ENCODE measurements around the gene DMXL1.

DMXL1 gene

DNA sequence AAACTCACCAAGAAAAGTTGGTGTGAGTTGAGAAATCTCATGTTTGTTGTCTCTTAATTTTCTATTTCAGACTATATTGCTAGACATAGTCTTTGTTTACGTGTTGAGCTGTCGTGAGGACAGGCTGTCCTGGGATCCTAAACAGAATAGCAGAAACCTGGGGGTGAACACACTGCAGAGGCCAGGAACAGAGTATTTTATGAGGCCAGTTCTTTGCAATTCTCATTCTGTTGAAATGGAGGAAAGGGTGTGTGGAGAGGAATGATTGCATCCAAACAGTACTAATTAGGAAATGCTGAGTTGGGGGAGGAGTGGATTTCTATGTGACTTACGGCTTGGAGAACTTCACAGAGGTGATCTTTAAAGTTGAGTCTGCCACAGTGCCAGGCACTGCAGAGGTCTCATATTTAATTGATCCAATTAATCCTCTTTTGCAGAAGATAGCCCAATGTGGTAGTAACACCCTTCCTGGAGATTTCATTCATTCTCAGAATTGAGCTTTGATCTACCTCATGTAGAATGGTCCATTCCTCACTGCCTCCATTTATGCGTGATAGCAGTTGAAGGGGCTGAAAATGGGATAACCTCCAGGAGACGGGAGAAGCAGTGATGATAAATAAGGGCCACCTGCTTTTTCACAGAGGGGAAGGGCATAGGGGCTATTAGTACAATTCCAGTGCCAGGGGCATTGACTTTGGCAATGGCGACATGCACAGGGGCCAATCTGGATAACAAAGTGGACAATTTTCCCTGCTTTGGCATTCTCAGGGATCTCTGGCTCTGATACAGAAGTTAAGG is 200.3 kb downstream of the DMXL1 start:
- DNase-seq: no peak

DNA sequence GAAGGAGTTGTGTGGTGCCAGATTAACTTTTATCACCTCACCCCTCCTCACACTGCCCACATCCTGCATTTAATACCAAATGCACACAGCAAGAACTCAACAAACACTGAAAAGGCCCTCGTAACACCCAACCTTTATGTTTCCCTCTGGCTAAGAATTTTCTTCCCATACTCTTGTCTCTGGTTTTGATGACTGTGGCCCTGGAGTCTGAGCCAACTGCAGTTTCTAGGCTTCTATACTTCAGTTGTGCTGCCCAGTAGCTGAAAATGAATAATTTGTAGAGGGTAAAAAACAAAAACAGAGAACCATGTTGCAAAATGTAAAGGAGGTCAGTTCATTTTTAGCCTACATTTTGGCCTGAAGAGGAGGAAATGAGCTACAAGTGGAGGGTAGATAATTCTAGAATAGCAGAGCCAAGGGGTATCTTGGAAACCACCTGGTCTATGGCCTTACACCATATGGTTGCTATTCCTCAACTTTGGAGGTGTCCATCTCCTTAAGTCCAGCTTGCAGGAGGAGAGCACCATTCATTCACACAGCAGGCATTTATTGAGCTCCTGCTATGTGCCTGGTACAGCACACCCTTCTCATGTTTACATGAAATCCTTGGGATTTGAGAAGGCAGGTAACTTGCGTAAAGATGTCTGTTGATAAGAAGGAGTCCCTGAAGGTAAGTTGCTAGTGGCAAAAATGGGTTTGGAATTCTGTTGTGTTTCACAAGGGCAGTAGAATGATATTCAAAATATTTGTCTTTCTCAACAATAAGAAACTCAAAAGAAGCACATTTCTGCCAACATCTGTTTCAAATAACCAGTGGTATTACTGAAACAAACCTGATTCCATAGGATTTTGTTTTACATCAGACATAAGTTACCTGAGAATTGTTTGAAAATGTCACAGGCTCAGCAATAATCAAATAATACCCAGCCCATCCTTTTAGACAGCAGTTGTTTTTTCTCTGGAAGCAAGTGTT is 201.2 kb downstream of the DMXL1 start:
- no peak for DNase-seq

DNA sequence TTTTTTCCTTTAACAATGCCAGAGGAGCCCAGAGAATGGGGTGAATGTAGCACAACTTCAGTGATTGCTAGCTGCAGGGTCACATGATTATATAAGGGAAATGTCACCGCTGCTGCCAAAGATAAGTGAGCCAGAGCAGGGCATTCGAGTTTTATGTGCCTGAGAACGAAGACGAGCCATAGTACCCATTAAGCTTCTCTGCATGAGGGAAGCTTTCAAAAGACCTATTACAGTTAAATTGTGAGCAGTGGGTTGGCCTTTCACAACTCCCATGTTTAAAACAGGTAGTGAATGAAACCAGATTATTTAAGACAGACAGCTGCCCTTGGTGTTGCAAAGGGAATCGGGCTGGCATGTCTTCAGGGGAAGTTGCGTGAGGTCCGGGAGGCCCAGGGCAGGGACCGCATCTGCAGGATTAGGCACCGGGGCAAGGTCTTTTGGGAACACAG is 202.5 kb downstream of the DMXL1 start:
- no peak for DNase-seq

DNA sequence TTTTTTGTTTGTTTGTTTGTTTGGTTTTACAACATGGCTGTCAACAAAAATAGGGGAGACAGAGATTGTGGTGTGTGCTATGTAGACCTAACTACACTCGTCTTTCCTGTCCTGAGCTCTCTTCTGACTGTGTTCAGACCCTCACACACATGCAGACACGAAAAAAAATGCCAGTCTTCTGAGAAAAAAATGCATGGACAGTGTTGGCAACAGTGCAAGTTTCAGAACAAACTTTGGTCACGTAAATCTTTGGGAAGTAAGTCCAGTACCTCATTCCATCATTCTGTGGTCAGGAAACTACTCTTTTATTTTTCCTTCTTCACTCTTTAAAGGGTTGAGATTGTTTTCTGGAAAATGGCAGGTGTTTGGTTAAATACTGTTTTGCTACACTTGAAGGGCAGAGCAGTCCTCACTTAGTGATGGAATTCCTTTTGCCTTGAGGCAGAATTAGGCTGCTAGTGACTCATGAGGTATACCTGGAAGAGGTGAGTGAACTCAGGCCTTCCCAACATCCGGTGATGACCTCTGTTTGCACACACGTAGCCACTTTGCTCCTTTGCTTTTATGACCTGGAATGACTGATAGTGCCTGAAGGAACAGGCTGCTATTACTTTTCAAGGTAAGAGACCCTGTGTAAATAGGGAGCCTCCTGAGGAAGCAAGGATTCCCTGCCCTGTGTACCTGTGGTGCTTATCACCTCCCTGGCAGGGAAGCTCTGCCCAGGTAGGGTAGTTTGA is 203.3 kb downstream of the DMXL1 start:
- DNase-seq: no peak

DNA sequence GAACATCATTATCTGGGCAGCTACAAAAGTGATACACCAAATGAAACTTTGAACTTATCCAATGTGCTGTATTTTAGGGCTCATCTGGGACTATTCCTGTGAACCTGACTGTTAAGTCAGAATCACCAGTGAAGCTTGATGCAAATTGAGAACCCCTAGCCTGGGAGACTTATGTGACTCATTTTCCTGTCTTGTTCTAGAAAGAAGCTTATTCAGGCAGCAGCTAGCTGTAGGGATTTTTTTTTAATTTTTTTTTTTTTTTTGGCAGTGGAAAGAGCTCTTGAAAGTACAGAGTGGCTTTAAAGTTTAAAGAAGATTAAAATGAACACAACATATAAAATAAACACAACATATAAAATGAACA is 203.9 kb downstream of the DMXL1 start:
- no peak for DNase-seq

DNA sequence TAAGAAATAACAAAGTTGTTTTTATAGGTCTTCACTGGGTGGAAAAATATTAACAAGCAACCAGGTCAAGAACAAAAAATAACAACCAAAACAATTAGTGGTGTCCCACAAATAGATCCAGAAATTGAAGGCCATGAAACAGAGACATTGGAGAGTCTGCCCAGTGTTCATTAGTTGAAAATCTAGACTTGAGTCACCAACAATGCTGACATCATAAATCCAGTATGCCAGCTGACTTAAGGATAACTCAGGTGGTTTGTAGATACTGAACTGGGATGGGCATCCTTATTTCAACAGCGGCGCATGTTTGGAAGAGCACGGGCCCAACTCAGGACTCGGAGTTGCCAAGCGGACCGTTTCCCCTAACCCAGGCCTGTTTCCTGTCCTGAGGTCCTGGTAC is 204.3 kb downstream of the DMXL1 start:
- no peak for DNase-seq

DNA sequence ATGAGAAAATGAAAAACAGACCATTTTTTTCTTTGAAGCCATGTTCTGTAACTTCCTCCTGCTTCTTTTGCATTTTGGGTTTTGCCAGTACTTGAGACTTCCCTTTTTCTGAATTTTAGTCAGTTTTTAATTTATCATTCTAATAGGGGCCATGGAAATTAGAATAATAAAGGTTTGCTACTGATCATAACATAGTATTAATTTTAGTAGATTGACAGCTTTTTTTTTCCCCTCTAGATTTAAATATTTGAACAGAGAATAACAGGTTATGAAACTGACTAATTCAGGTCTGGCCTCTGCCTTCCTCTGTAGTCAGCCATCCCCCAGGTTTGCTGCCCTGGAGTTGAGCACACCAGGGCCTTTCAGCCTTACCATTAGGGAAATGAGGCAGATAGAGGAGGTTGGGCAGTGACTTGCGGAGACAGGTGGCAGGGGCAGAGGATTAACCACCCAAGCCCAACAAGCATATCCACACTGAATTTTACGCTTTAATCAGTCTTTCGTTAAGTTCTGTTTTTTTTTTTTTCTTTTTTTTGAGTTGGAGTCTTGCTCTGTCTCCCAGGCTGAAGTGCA is 204.8 kb downstream of the DMXL1 start:
- peak; percentile 12 for DNase-seq

DNA sequence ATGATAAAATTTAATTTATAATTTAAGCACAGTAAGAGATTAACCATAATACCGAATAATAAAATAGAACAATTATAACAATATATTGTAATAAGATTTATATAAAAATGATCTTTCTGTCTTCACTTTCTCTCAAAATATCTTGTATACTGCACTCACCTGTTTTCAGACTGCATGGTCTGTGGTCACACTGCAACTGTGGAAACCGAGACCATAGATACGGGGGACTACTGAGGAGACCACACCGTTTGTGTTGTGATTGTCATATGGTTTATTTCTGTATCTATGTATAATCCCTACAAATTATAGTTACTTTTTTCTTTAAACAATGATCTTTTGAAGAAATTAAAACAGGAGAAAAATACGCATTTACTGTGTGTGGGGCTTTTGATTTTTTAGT is 206.1 kb downstream of the DMXL1 start:
- DNase-seq: no peak

DNA sequence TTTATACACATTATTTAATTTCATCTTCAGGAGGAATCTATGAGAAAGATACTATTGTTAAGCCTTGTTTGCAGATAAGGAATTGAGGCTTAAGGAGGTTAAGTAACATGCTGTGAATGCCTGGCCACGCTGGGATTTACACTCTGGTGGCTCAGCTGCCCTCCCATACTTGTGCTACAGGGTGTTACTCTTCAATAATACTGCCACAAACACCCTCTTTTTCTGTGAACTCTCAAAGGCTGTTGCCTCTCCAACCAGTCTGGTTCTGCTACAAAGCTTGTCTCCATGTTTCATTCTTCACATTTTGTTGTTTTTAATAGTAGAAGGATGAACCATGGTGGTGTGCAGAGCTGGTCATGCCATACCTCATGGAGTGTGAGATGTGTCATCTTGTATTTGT is 208.2 kb downstream of the DMXL1 start:
- no peak for DNase-seq

DNA sequence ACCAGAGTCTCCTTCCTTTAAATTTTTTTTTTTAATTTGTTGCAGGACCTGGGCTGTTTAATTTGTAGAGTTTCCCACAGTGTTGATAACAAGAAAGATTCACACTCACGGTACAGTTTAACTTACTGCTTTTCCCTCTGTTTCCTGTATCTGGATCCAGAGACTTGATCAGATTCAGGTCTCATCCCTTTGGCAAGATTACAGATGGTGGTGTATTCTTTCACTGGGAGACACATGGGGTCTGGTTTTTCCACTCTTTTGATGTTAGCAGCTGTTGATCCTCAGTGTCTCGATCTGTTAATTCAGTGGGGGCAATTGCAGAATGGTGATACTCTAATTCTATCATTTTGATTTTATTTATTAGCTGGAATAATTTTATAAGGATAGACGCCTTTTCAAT is 209.5 kb downstream of the DMXL1 start:
- peak; percentile 3 for DNase-seq

DNA sequence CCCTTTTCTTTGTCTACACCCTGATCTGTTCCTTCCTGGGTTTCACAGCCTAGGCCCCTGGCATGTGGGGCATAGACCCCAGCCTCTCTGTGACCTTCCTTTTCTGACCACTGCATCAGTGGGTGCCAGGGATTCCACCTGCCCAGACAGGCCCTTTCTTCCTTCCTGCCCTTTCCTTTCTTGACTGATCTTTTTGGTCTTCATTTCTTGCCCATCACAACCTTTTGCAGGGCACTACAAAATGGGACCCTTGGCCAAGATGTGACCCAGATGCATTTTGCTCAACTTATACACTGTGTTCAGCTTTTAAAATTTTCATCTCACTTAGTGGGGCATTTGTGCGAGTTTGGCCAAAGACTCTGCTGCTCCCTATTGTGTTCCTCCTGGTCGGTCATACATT is 211.7 kb downstream of the DMXL1 start:
- no peak for DNase-seq

DNA sequence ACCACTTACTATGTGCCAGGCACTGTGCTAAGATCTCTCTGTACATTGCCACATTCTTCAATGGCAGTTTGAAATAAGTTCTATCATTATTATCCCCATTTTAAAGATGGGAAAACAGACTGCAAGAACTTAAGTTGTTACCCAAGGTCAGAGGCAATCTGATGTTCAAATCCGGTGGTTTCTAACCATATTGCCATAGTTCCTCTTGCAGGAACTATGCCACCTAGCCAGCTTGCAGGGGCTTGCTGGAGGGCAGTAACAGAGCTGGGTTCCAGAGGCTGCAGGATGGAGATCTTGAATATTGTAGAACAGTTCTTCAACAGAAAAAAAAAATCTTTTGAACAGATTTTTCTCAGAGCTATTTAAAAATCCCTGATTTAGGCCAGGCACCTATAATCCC is 213.1 kb downstream of the DMXL1 start:
- DNase-seq: no peak

DNA sequence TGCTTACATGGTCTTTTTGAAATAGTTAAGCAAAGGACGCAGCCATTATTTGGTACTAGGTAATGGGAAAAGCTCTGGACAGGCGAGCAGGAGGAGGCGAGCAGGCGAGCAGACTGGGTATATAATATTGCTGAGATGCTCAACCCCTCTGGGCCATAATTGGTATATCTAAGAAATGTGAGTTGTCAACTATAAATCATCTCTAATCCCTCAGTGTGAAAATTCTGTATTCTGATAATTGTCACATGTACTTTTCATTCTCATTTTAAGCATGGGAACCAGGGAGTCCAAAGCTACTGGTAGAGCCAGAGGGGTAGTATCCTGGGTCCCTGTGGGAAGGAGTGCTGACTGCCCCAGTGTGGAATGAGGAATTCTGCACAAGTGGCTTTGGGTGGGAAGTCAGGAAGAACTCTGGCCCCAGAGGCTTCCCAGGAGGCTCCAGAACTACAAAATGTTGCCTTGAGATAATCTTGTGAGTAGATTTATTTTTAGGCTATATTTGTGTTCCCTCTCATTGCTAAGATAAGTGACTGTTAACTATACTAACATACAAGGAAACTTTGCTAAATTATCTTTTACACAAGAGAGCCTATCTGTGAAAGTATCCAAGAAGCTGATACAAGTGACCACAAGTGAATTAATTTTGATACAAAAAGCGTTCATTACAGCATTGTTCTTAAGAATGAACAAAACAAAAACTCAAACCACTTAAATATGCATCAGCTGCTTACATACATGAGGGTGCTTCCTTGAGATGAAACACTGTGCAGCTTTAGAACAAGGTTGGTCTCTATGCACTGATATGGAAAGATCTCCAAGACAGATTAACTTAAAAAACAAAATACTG is 214.4 kb downstream of the DMXL1 start:
- DNase-seq: no peak

DNA sequence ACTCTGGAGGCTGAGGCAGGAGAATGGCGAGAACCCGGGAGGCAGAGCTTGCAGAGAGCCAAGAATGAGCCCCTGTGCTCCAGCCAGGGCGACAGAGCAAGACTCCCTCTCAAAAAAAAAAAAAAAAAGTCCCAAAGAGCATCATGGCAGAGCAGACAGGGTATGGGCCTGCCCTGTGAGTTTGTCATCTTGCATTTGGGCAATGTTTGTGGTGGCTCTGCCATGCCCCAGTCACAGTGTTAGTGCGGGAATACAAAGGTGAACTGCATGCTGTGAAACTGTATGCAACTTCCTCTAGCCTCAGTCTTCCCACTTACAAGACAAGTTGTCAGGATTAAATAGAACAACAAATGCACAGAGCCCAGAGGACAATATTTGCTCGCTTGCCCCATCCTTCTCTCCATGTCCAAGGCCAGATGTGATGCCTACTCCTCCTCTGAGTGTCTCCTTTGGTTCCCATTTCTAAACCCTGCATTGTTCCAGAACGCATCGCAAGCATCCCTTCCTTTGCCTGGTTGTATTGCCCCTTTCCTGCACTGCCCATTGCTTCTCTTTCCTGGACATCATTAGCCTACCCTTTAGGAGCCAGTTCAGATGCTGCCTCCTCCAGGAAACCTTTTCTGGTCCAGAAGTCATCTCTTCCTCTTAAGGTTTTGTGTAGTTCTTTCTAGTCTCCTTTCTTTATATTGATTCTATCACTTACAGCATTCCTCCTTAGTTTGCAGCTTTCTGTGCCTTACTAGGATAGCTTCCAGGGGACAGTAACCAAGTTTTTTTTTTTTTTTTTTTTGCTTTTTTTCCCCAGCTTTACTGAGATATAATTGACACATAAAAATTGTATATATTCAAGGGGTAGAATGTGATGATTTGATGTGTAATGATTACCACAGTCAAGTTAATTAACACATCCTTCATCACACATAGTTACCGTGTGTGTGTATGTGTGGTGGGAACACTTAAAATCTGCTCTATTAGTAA is 215.9 kb downstream of the DMXL1 start:
- DNase-seq: no peak

DNA sequence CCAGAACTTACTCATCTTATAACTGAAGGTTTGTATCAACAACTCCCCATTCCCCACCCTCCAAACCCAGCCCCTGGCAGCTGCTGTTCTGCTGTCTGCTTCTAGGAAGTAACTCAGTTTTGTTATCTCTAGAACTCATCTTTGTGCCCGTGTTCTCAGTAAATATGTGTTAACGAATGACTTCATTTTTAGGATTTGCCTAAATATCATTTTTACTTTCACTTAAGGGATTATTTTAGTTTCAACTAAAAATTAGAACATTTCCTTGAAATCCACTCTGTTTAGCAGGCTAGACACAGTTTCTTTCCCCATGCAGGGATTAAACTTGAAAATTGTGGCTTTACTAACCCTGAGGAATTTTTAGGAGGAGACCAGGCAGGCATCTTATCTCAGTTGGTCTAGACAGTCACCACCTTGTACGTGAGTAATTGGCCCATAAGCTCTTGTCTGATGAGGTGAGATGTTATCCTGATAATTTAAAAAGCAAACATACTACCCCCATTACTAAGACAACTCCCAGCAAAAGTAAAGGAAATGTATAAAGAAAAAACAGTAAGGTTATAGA is 216.7 kb downstream of the DMXL1 start:
- DNase-seq: peak; percentile 41

DNA sequence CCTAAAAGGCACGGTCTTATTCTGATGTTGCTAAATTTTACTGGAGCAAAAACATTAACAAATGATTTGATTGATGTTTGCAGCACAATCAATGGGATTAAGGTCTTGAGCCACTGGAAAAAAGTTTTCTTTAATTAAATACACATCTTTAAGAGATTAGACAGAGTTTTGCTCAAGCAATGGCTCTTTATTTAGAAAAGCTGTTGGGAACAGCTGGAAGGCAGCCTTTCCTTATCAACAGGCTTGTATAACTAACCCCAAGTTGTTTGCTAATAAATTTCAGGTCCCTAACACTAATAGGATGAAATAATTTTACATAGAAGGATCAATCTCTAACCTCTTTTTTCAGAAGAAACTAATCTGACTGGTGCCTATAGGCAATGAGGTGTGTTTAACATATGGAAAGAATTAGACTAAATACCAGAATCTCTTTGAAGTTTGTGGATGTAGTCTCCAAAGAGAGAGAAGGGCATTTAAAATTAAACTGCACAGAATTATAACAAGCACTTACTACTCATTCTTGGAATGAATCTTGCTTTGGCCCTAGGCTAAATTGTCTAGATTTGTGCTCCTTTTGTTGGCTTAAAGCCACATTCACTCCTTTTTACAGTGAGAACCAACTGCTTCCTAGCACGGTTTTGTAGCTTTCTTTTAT is 217.6 kb downstream of the DMXL1 start:
- DNase-seq: peak; percentile 64

DNA sequence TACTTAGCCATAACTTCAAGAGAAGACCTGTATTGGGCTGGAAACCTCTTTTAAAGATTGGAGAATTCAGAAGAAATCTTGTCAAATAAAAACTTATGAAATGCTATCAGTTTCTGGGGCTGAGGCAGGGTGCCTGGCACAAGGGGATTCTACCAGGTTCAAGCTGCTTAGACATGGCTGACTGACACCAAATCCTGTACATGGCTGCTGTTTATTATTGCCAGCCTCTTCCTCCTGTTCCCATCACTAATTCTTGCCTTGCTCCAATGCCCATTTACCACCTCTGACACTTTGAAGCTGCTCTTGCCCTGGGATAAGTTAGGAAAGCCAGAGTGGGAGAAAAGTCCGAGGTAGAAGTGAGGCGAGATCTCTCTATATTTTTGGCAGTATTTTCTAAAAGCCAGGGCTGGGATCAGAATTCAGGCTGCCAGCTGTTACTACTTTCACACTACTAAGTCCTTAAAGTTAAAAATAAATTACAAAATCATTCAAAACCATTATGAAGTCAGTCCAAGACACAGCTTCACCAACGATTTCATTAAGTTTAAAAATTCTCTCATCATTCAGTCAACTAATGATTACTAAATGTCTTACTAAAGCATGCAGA is 218.7 kb downstream of the DMXL1 start:
- peak; percentile 11 for DNase-seq

DNA sequence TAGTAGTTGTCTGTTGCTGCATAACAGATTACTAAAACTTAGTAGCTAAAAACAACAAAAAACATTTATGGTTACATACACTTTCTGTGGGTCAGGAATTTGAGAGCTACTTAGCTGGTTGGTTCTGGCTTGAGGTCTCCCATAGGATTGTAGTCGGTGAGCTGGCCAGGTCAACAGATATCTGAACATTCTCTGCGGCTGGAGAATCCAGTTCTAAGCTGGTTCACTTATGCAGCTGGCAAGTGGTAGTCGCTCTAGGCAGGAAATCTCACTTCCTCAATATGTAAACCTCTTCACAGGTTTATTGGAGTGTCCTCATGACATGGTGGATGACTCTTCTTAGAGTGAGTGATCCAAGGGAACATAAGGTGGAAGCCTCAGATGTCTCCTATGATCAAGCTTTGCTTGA is 219.3 kb downstream of the DMXL1 start:
- peak; percentile 3 for DNase-seq

DNA sequence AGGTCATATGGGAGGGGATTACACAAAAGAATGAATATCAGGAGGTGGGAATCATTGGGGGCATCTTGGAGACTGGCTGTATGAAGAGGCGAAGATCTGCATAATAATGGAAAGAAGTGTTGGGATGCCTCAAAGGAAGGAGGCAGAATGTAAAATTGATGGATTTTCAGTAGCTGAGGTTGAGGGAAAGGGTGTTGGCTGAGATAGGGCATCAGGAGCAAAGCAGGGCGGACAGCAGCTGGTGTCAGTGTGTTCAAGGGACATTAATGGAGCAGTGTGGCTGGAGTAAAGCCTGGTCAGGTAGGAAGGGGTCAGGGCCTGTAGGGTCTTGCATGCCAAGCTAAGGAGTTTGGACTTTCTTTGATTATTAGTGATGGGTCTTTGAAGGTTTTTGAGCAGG is 219.7 kb downstream of the DMXL1 start:
- DNase-seq: no peak
